ENCODE data around the gene FYTTD1. TPM values are rescaled to one million over a fixed set of nuclear protein-coding genes. Genes with fewer than 3 reads are reported as not detected.

FYTTD1 gene
- polyA plus RNA-seq, 2 of the 4 experiments (the other 2 are of a cell fraction) = 22.2 to 37.3 TPM

GRCh38 chr3:197750396-197750831, 731 bp downstream of the FYTTD1 start:
- TF ChIP-seq POLR2A (IDR thresholded peaks at IDR 0.05; ENCODE audit: low read length) = no peak
- no peak for TF ChIP-seq CHD4 (IDR thresholded peaks at IDR 0.05; ENCODE audit: borderline replicate concordance)
- TF ChIP-seq EHMT2 (IDR thresholded peaks at IDR 0.05; ENCODE audit: low read depth) = no peak
- no peak for TF ChIP-seq NFE2L2 (conservative IDR thresholded peaks at IDR 0.05; ENCODE audit: low read length)
- no peak for TF ChIP-seq MAZ (IDR thresholded peaks at IDR 0.05; ENCODE audit: borderline replicate concordance, low read depth, low read length)
- no peak for TF ChIP-seq EHF (CRISPR knock-in tag; IDR thresholded peaks at IDR 0.05)
- no peak for TF ChIP-seq RCOR1 (IDR thresholded peaks at IDR 0.05; ENCODE audit: low read depth, low read length)
- TF ChIP-seq SMC3 (IDR thresholded peaks at IDR 0.05) = no peak
- TF ChIP-seq JUNB (IDR thresholded peaks at IDR 0.05) = no peak
- no peak for TF ChIP-seq CEBPB (IDR thresholded peaks at IDR 0.05)
- TF ChIP-seq HEYL (CRISPR knock-in tag; IDR thresholded peaks at IDR 0.05) = no peak
- no peak for TF ChIP-seq POLR2AphosphoS2 (conservative IDR thresholded peaks at IDR 0.05; ENCODE audit: low read length)
- TF ChIP-seq KDM5A (IDR thresholded peaks at IDR 0.05) = no peak
- no peak for TF ChIP-seq GATA3 (IDR thresholded peaks at IDR 0.05; ENCODE audit: borderline replicate concordance)
- TF ChIP-seq CHD2 (IDR thresholded peaks at IDR 0.05; ENCODE audit: low read length, partially characterized antibody) = no peak
- ATAC-seq (peak; percentile 79 to 84), FAIRE-seq (no peak), DNase-seq (ENCODE audit: low read depth in 1 of 2, low spot score in 1 of 2) (peak; percentile 55 to 66)
- Histone ChIP-seq H3K9me3 (no peaks in the 10 kb centered on the region), H3K27ac (peak overlapping the region; percentile 78 to 98), H3K4me2 (peak overlapping the region; percentile 98), H3K4me3 (peak overlapping the region; percentile 86), H3K4me1 (peaks cover 21% of the 10 kb centered on the region)
- POLR2A ChIA-PET = interaction anchor here (1.5 to 1.6 kb wide), 2 partner anchors 39 to 41 kb away, joined by 4 to 6 read pairs; partner anchors contain the start of gene LRCH3
- WGBS (ENCODE audit: missing lambda C conversion rate) = 1% methylated on average over 32 of the region's 43 CpGs
- CTCF ChIA-PET = interaction anchor here (1.1 to 1.6 kb wide), 4 partner anchors 7 to 31 kb away, joined by 3 to 4 read pairs (median 3); no protein-coding TSS in a partner anchor

DNA sequence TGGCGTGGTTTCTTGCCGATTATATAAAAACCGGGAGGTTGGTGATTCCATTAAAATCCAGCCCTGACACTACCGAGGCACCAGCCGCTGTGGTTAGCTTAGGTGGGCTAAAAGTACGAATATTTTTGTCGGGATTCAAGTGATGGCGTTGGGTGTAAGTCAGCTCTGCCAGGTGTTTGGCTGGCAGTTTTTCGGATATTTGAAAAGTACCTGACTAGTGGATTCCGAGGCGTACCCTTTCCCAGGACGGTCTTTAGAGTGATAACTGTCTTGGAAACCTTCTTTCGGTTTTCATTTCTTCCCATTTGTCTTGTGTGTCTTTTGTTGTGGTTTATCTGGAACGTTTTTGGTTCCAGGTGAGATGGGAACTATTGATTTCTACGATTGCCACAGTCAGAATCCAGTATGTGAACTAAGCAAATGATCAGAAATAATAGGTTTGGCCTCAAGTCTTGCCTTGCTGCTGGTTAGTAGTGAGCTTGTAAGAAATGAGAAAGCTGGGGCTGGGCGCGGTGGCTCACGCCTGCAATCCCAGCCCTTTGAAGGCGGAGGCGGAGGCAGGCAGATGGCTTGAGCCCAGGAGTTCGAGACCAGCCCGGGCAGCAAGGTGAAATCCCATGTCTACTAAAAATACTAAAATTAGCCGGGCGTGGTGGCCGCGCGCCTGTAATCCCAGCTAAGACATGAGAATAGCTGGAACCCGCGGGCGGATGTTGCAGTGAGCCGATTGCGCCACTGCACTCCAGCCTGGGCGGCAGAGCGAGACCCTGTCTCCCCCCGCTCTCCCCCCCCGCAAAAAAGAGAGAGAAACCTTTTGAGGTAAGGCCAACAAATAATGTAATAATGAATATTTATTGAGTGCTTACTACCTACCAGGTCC, 1.4 kb downstream of the FYTTD1 start:
- WGBS (ENCODE audit: missing lambda C conversion rate) = 5% methylated on average over 30 of the region's 36 CpGs

GRCh38 chr3:197752107-197752506, 2.4 kb downstream of the FYTTD1 start:
- TF ChIP-seq ZNF302 (CRISPR knock-in tag; IDR thresholded peaks at IDR 0.05) = no peak
- no peak for TF ChIP-seq EHMT2 (IDR thresholded peaks at IDR 0.05; ENCODE audit: low read depth)
- TF ChIP-seq HEYL (CRISPR knock-in tag; IDR thresholded peaks at IDR 0.05) = no peak
- TF ChIP-seq GATA3 (IDR thresholded peaks at IDR 0.05; ENCODE audit: borderline replicate concordance) = no peak
- no peak for TF ChIP-seq TFCP2L1 (CRISPR knock-in tag; IDR thresholded peaks at IDR 0.05)
- TF ChIP-seq RNF2 (IDR thresholded peaks at IDR 0.05; ENCODE audit: borderline replicate concordance, low read depth) = no peak
- TF ChIP-seq MAZ (IDR thresholded peaks at IDR 0.05; ENCODE audit: borderline replicate concordance, low read depth, low read length) = no peak
- no peak for TF ChIP-seq RCOR1 (IDR thresholded peaks at IDR 0.05; ENCODE audit: low read depth, low read length)
- TF ChIP-seq, protein P1, sequence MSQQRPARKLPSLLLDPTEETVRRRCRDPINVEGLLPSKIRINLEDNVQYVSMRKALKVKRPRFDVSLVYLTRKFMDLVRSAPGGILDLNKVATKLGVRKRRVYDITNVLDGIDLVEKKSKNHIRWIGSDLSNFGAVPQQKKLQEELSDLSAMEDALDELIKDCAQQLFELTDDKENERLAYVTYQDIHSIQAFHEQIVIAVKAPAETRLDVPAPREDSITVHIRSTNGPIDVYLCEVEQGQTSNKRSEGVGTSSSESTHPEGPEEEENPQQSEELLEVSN (IDR thresholded peaks at IDR 0.05; ENCODE audit: borderline replicate concordance, low read depth) = no peak
- TF ChIP-seq, protein P2, sequence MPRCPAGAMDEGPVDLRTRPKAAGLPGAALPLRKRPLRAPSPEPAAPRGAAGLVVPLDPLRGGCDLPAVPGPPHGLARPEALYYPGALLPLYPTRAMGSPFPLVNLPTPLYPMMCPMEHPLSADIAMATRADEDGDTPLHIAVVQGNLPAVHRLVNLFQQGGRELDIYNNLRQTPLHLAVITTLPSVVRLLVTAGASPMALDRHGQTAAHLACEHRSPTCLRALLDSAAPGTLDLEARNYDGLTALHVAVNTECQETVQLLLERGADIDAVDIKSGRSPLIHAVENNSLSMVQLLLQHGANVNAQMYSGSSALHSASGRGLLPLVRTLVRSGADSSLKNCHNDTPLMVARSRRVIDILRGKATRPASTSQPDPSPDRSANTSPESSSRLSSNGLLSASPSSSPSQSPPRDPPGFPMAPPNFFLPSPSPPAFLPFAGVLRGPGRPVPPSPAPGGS (IDR thresholded peaks at IDR 0.05) = no peak
- TF ChIP-seq, protein P3, sequence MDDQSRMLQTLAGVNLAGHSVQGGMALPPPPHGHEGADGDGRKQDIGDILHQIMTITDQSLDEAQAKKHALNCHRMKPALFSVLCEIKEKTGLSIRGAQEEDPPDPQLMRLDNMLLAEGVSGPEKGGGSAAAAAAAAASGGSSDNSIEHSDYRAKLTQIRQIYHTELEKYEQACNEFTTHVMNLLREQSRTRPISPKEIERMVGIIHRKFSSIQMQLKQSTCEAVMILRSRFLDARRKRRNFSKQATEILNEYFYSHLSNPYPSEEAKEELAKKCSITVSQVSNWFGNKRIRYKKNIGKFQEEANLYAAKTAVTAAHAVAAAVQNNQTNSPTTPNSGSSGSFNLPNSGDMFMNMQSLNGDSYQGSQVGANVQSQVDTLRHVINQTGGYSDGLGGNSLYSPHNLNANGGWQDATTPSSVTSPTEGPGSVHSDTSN (IDR thresholded peaks at IDR 0.05) = no peak
- no peak for TF ChIP-seq CHD4 (IDR thresholded peaks at IDR 0.05; ENCODE audit: borderline replicate concordance)
- no peak for TF ChIP-seq CEBPB (IDR thresholded peaks at IDR 0.05)
- TF ChIP-seq POLR2AphosphoS2 (conservative IDR thresholded peaks at IDR 0.05; ENCODE audit: low read length) = no peak
- no peak for TF ChIP-seq MYC (IDR thresholded peaks at IDR 0.05; ENCODE audit: borderline replicate concordance, low read length)
- TF ChIP-seq CTCF (IDR thresholded peaks at IDR 0.05) = no peak
- peak overlapping the region in 1 of 2 experiments; percentile 98; a peak in 3 of 6 replicates for H3K27ac ChIP-seq
- POLR2A ChIA-PET = no interaction called here
- H3K4me2 ChIP-seq = peak overlapping the region; percentile 98
- WGBS (ENCODE audit: missing lambda C conversion rate) = 85% methylated on average over 5 of the region's 5 CpGs
- CTCF ChIA-PET = interaction anchor here (1.6 kb wide), 1 partner anchor 9 kb away, joined by 3 read pairs; no protein-coding TSS in a partner anchor
- peaks cover 21% of the 10 kb centered on the region for H3K4me1 ChIP-seq
- DNase-seq (ENCODE audit: low read depth in 1 of 2, low spot score in 1 of 2) = no peak
- ATAC-seq = no peak
- H3K4me3 ChIP-seq = no peak overlapping the region; the same call in 2 of the 3 replicates
- H3K9me3 ChIP-seq = no peaks in the 10 kb centered on the region
- FAIRE-seq = no peak

More for the DNA sequence above, 1.4 kb downstream of the FYTTD1 start:
- Histone ChIP-seq H3K9me3 (no peaks in the 10 kb centered on the region), H3K4me2 (peak overlapping the region; percentile 98), H3K27ac (peak overlapping the region; percentile 78 to 98), H3K4me1 (peaks cover 21% of the 10 kb centered on the region), H3K4me3 (peak overlapping the region; percentile 86)
- no peak for ATAC-seq
- CTCF ChIA-PET = interaction anchor here (1.1 to 1.6 kb wide), 4 partner anchors 8 to 32 kb away, joined by 3 to 4 read pairs (median 3); no protein-coding TSS in a partner anchor
- TF ChIP-seq CHD4 (IDR thresholded peaks at IDR 0.05; ENCODE audit: borderline replicate concordance) (no peak), HOXB5 (CRISPR knock-in tag; IDR thresholded peaks at IDR 0.05) (no peak), CEBPB (IDR thresholded peaks at IDR 0.05) (peak in 1 of 2 experiments; percentile 71; a peak in 2 of 4 replicates)
- no peak for FAIRE-seq
- DNase-seq (ENCODE audit: low read depth in 1 of 2, low spot score in 1 of 2) = peak in 1 of 2 experiments; percentile 31
- POLR2A ChIA-PET = interaction anchor here (1.5 to 1.6 kb wide), 2 partner anchors 39 to 40 kb away, joined by 4 to 6 read pairs; partner anchors contain the start of gene LRCH3

Data from A549 (cell line).